OCI-LY7 (cell line): ENCODE measurements around the gene RAPGEF6. TPM values are rescaled to one million over a fixed set of nuclear protein-coding genes. Genes with fewer than 3 reads are reported as not detected.

Experiments used
- BruUV-seq: library from RNA; stranded (reverse); fragments of 400-500 nt; replicated peaks from 2 replicates; lab custom pipeline; 2021; lab: Mats Ljungman, UMichigan
- CTCF ChIA-PET: fragments of 300-600 bp; sonication (Branson Sonifier 250); formaldehyde crosslinking; loops from one replicate; lab custom pipeline; 2022; ENCODE audit warnings: antibody characterized with exemption; ENCODE audit not compliant: unreplicated experiment; lab: Charles Lee
- POLR2A ChIA-PET: fragments of 300-600 bp; sonication (Branson Sonifier 250); formaldehyde crosslinking; loops from one replicate; lab custom pipeline; 2022; ENCODE audit warnings: antibody characterized with exemption; lab: Charles Lee
- DNase-seq: peaks from one replicate; pipeline ENCODE4 v3.0.0-alpha.2; 2015; ENCODE audit warnings: low spot score
- H2AFZ ChIP-seq: fragments of 200-600 bp; sonication (generic), shearing (Covaris generic); 2 replicates; pipeline ENCODE4 v1.6.1; 2014; ENCODE audit warnings: mild to moderate bottlenecking, antibody characterized with exemption, low read length, moderate library complexity
- H3K27ac ChIP-seq: fragments of 200-600 bp; sonication (generic); 2 replicates; pipeline ENCODE4 v1.5.1; 2014; ENCODE audit warnings: mixed run types, low read depth, mild to moderate bottlenecking, moderate library complexity, low read length, inconsistent platforms; ENCODE audit not compliant: poor library complexity, severe bottlenecking
- H3K36me3 ChIP-seq: fragments of 200-600 bp; sonication (generic); 2 replicates; pipeline ENCODE4 v1.6.1; 2014; ENCODE audit warnings: mild to moderate bottlenecking, antibody characterized with exemption, low read length, moderate library complexity, mixed read lengths; ENCODE audit not compliant: insufficient read depth
- H3K4me1 ChIP-seq: fragments of 200-600 bp; sonication (generic); 2 replicates; pipeline ENCODE4 v1.5.1; 2014; ENCODE audit warnings: mild to moderate bottlenecking, low read length; ENCODE audit not compliant: insufficient read depth, poor library complexity, severe bottlenecking
- H3K4me2 ChIP-seq: fragments of 200-600 bp; sonication (generic); 2 replicates; pipeline ENCODE4 v1.6.1; 2014; ENCODE audit warnings: mild to moderate bottlenecking, low read length
- H3K4me3 ChIP-seq: fragments of 200-600 bp; sonication (generic); 2 replicates; pipeline ENCODE4 v1.5.1; 2014; ENCODE audit warnings: mild to moderate bottlenecking, low read depth, low read length; ENCODE audit not compliant: poor library complexity, severe bottlenecking
- H3K79me2 ChIP-seq: fragments of 200-600 bp; sonication (generic); 2 replicates; pipeline ENCODE4 v1.6.1; 2016; ENCODE audit warnings: low read depth, mild to moderate bottlenecking, low read length, moderate library complexity, mixed read lengths; ENCODE audit not compliant: insufficient read depth
- H3K9me2 ChIP-seq: fragments of 200-600 bp; sonication (generic); 2 replicates; pipeline ENCODE4 v1.6.1; 2016; ENCODE audit warnings: mild to moderate bottlenecking, low read length, mixed read lengths; ENCODE audit not compliant: insufficient read depth
- H3K9me3 ChIP-seq: fragments of 200-600 bp; sonication (generic); 2 replicates; pipeline ENCODE4 v1.6.1; 2014; ENCODE audit warnings: mild to moderate bottlenecking, mixed run types, low read length, mixed read lengths
- H4K20me1 ChIP-seq: fragments of 200-600 bp; sonication (generic); 2 replicates; pipeline ENCODE4 v1.6.1; 2014; ENCODE audit warnings: mild to moderate bottlenecking, antibody characterized with exemption, low read length, moderate library complexity, mixed read lengths; ENCODE audit not compliant: insufficient read depth
- EZH2phosphoT487 ChIP-seq: fragments of 200-600 bp; sonication (generic); IDR thresholded peaks from 2 replicates; pipeline ENCODE4 v1.6.1; 2018; ENCODE audit warnings: low read depth, borderline replicate concordance, mild to moderate bottlenecking, mixed run types, antibody characterized with exemption, low read length, moderate library complexity, mixed read lengths
- intact Hi-C: fragments of 100-400 bp; cut with micrococcal nuclease; formaldehyde crosslinking; loops from one replicate; pipeline ENCODE4 v1.10.0; 2022; ENCODE audit not compliant: unreplicated experiment
- total RNA-seq, 2 experiments: library from RNA; depleted of rRNA in 1 of 2; stranded (reverse); fragments of >200 nt in 1 of 2; shearing (Covaris generic) in 1 of 2; gene quantifications; 2 replicates each; pipeline ENCODE4 v1.2.3, GENCODE V29; 2014 to 2022
- TF ChIP-seq, protein P1 (sequence below): fragments of 200-600 bp; sonication (generic); conservative IDR thresholded peaks from 2 replicates; pipeline ENCODE4 v1.5.1; 2014; ENCODE audit warnings: mild to moderate bottlenecking, antibody characterized with exemption, low read length, moderate library complexity, mixed read lengths

The RAPGEF6 gene
- total RNA-seq, 2 experiments from 2014 or later: 39.6 to 50.8 TPM

DNA sequence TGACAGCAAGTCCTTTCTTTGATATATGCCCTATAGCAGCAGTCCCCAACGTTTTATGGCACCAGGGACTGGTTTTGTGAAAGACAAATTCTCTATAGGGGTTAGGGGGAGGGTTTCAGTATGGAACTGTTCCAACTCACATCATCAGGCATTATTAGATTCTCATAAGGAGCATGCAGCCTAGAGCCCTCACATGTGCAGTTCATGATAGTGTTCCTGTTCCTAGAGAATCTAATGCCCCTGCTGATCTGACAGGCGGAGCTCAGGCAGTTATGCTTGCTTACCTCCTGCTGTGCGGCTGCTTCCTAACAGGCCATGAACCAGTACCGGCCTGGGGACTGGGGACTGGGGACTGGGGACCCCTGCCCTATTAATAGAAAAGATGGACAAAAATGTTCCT, 2.7 kb upstream of the RAPGEF6 start:
- ChIA-PET CTCF (no interaction called here), POLR2A (interaction anchor here (1.9 kb wide), 1 partner anchor 10 kb away, joined by 11 read pairs; no protein-coding TSS in a partner anchor)
- intact Hi-C loops: loop anchor here (10.0 kb wide), 1 partner anchor 473 kb away; the partner anchor contains the start of gene HINT1
- peaks cover 35% of the 10 kb centered on the region for H3K4me1 ChIP-seq
- BruUV-seq: no TSS peak
- H3K9me2 ChIP-seq: no peaks in the 10 kb centered on the region
- no peak for TF ChIP-seq EZH2phosphoT487
- TF ChIP-seq, protein P1, sequence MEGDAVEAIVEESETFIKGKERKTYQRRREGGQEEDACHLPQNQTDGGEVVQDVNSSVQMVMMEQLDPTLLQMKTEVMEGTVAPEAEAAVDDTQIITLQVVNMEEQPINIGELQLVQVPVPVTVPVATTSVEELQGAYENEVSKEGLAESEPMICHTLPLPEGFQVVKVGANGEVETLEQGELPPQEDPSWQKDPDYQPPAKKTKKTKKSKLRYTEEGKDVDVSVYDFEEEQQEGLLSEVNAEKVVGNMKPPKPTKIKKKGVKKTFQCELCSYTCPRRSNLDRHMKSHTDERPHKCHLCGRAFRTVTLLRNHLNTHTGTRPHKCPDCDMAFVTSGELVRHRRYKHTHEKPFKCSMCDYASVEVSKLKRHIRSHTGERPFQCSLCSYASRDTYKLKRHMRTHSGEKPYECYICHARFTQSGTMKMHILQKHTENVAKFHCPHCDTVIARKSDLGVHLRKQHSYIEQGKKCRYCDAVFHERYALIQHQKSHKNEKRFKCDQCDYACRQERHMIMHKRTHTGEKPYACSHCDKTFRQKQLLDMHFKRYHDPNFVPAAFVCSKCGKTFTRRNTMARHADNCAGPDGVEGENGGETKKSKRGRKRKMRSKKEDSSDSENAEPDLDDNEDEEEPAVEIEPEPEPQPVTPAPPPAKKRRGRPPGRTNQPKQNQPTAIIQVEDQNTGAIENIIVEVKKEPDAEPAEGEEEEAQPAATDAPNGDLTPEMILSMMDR: no peak
- H3K27ac ChIP-seq: no peak overlapping the region
- H4K20me1 ChIP-seq: peaks cover 10% of the 10 kb centered on the region; the same call in 1 of the 2 replicates
- no peaks in the 10 kb centered on the region for H3K9me3 ChIP-seq
- no peak for DNase-seq
- no peak overlapping the region for H3K4me3 ChIP-seq
- peaks cover 8% of the 10 kb centered on the region; the same call in 1 of the 2 replicates for H3K36me3 ChIP-seq
- peaks cover 24% of the 10 kb centered on the region for H3K79me2 ChIP-seq
- H2AFZ ChIP-seq: no peak overlapping the region
- no peak overlapping the region for H3K4me2 ChIP-seq

DNA sequence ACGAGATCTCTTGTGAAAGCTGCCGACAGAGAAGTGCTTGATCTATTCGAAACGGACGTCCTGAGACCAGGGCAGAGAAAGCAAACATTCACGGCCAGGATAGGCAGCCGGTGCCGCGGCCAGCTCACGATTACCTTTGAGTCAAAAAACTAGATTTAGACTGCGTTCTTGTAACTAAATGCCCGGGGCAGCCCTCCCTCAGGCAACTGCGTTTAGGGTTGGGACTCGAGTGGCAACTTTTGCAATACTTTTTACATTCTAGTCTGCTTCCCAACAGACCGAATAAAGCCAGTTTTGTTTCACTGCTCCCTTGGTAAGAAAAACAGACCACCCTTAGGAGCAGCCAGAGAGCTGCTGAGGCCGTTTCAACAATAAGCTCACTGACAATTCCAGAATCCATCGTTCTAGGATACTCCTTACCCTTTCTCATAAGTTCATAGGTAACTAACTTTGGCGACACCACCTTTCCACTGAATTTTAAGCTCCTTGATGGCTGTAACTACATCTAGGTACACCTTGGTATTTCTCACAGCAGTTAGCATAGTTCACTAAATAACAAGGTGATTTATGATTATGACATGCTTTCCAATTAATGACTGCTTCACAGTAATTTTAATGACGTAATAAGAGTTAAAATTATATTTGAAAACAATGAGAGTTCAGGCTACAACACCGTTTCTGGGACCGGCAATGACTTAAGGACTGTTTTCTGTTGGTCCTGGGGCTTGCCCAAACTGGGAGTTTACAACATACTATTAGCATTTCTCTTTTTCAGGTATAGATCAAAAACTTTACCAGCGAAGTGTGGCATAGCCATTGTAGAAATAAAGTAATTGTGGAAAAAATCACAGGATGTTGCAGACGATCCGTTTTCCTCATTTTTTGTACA, 899 bp upstream of the RAPGEF6 start:
- BruUV-seq: TSS peak; percentile 97
- H4K20me1 ChIP-seq: peaks cover 23% of the 10 kb centered on the region
- ChIA-PET CTCF (interaction anchor here (1.2 kb wide), 1 partner anchor 11 kb away, joined by 5 read pairs; no protein-coding TSS in a partner anchor), POLR2A (interaction anchor here (0.6 to 1.4 kb wide), 9 partner anchors 8 to 549 kb away, joined by 3 to 29 read pairs (median 3); no protein-coding TSS in a partner anchor)
- H3K4me2 ChIP-seq: peak overlapping the region; percentile 95
- peaks cover 50% of the 10 kb centered on the region for H3K4me1 ChIP-seq
- no peaks in the 10 kb centered on the region for H3K9me3 ChIP-seq
- peak; percentile 27 for DNase-seq
- peaks cover 16% of the 10 kb centered on the region for H3K36me3 ChIP-seq
- H3K79me2 ChIP-seq: peaks cover 41% of the 10 kb centered on the region
- peak overlapping the region; percentile 98 for H3K27ac ChIP-seq
- no peaks in the 10 kb centered on the region for H3K9me2 ChIP-seq
- intact Hi-C loops: loop anchor here (1.0 to 10.0 kb wide), 4 partner anchors 11 to 471 kb away; partner anchors contain the start of genes FNIP1 and HINT1
- H2AFZ ChIP-seq: peak overlapping the region; percentile 57; the same call in 1 of the 2 replicates
- TF ChIP-seq, protein P1: no peak
- TF ChIP-seq EZH2phosphoT487: no peak
- H3K4me3 ChIP-seq: peak overlapping the region; percentile 87
